H9 (cell line): ENCODE data around the gene ASMTL. TPM values are rescaled to one million over a fixed set of nuclear protein-coding genes. Genes with fewer than 3 reads are reported as not detected.

ENCODE experiments used
- DNase-seq: peaks from one replicate; pipeline ENCODE4 v3.0.0-alpha.2; 2017
- H2AFZ ChIP-seq: one replicate; pipeline ENCODE4 v1.6.1; 2013; ENCODE audit warnings: mild to moderate bottlenecking, low read length, control low read depth, moderate library complexity
- H2AK5ac ChIP-seq: 2 replicates; pipeline ENCODE4 v1.6.1; 2013; ENCODE audit warnings: low read length, control low read depth, mixed read lengths; ENCODE audit not compliant: insufficient read length
- H2BK120ac ChIP-seq: one replicate; pipeline ENCODE4 v1.6.1; 2013; ENCODE audit warnings: low read depth, mild to moderate bottlenecking, low read length, control low read depth, inconsistent platforms; ENCODE audit not compliant: poor library complexity, severe bottlenecking
- H2BK12ac ChIP-seq: 2 replicates; pipeline ENCODE4 v1.6.1; 2013; ENCODE audit warnings: low read length, control low read depth, mixed read lengths, low read depth; ENCODE audit not compliant: insufficient read length
- H2BK15ac ChIP-seq: 2 replicates; pipeline ENCODE4 v1.6.1; 2013; ENCODE audit warnings: low read depth, low read length, control low read depth
- H2BK20ac ChIP-seq: one replicate; pipeline ENCODE4 v1.6.1; 2013; ENCODE audit warnings: low read depth, mild to moderate bottlenecking, low read length, control low read depth, inconsistent platforms; ENCODE audit not compliant: poor library complexity, severe bottlenecking
- H2BK5ac ChIP-seq: 2 replicates; pipeline ENCODE4 v1.6.1; 2013; ENCODE audit warnings: low read length, control low read depth, mixed read lengths; ENCODE audit not compliant: insufficient read length
- H3K14ac ChIP-seq: 2 replicates; pipeline ENCODE4 v1.6.1; 2013; ENCODE audit warnings: low read length, control low read depth; ENCODE audit not compliant: insufficient read depth
- H3K18ac ChIP-seq: 2 replicates; pipeline ENCODE4 v1.6.1; 2013; ENCODE audit warnings: low read depth, mild to moderate bottlenecking, mixed read lengths, low read length, control low read depth; ENCODE audit not compliant: insufficient read length
- H3K23ac ChIP-seq: 2 replicates; pipeline ENCODE4 v1.6.1; 2013; ENCODE audit warnings: low read length, control low read depth, mixed read lengths, low read depth; ENCODE audit not compliant: insufficient read length
- H3K23me2 ChIP-seq: 2 replicates; pipeline ENCODE4 v1.6.1; 2013; ENCODE audit warnings: low read depth, mild to moderate bottlenecking, mixed read lengths, low read length, control low read depth; ENCODE audit not compliant: insufficient read length, poor library complexity, severe bottlenecking
- H3K27ac ChIP-seq: 2 replicates; pipeline ENCODE4 v1.5.1; 2013; ENCODE audit warnings: low read length, control low read depth, mixed read lengths, low read depth; ENCODE audit not compliant: insufficient read length
- H3K27me3 ChIP-seq: 2 replicates; pipeline ENCODE4 v1.6.1; 2013; ENCODE audit warnings: low read length, control low read depth, inconsistent platforms; ENCODE audit not compliant: insufficient read depth
- H3K4ac ChIP-seq: 2 replicates; pipeline ENCODE4 v1.6.1; 2013; ENCODE audit warnings: low read depth, mild to moderate bottlenecking, control low read depth, inconsistent platforms, low read length, moderate library complexity
- H3K4me1 ChIP-seq: 2 replicates; pipeline ENCODE4 v1.6.1; 2013; ENCODE audit warnings: low read length, control low read depth, inconsistent platforms; ENCODE audit not compliant: insufficient read depth
- H3K4me2 ChIP-seq: 2 replicates; pipeline ENCODE4 v1.6.1; 2013; ENCODE audit warnings: low read length, control low read depth, mixed read lengths; ENCODE audit not compliant: insufficient read length, insufficient read depth
- H3K56ac ChIP-seq: 2 replicates; pipeline ENCODE4 v1.6.1; 2013; ENCODE audit warnings: low read depth, mild to moderate bottlenecking, mixed read lengths, low read length, control low read depth; ENCODE audit not compliant: insufficient read length
- H3K79me1 ChIP-seq: 2 replicates; pipeline ENCODE4 v1.6.1; 2013; ENCODE audit warnings: low read depth, mild to moderate bottlenecking, moderate library complexity, low read length, control low read depth, inconsistent platforms; ENCODE audit not compliant: insufficient read depth, poor library complexity, severe bottlenecking
- H3K79me2 ChIP-seq: 2 replicates; pipeline ENCODE4 v1.6.1; 2013; ENCODE audit warnings: low read length, control low read depth, inconsistent platforms; ENCODE audit not compliant: insufficient read depth
- H3K9ac ChIP-seq: 2 replicates; pipeline ENCODE4 v1.6.1; 2013; ENCODE audit warnings: low read length, control low read depth, mixed read lengths; ENCODE audit not compliant: insufficient read length; ENCODE audit errors: extremely low read depth
- H3K9me3 ChIP-seq: one replicate; pipeline ENCODE4 v1.6.1; 2013; ENCODE audit warnings: low read depth, low read length, inconsistent platforms; ENCODE audit not compliant: control insufficient read depth
- H3T11ph ChIP-seq: one replicate; pipeline ENCODE4 v1.6.1; 2013; ENCODE audit warnings: mild to moderate bottlenecking, low read length, control low read depth, inconsistent platforms
- H4K20me1 ChIP-seq: one replicate; pipeline ENCODE4 v1.6.1; 2013; ENCODE audit not compliant: control insufficient read depth, insufficient read length, insufficient read depth
- H4K5ac ChIP-seq: 2 replicates; pipeline ENCODE4 v1.6.1; 2013; ENCODE audit warnings: low read depth, mild to moderate bottlenecking, mixed read lengths, low read length, control low read depth; ENCODE audit not compliant: insufficient read length
- H4K8ac ChIP-seq: replicated peaks from 2 replicates; pipeline ENCODE4 v1.6.1; 2013; ENCODE audit warnings: low read length, control low read depth, mixed read lengths, low read depth; ENCODE audit not compliant: insufficient read length
- H4K91ac ChIP-seq: 2 replicates; pipeline ENCODE4 v1.6.1; 2013; ENCODE audit warnings: low read depth, mild to moderate bottlenecking, moderate library complexity, mixed read lengths, low read length, control low read depth; ENCODE audit not compliant: insufficient read length
- H3K27ac Mint-ChIP-seq, 3 experiments: 2 replicates in 2 of 3; 3 replicates in 1 of 3; pipeline ENCODE4 v1.8.0; 2020 to 2021; ENCODE audit warnings: mixed read lengths in 3 of 3, mild to moderate bottlenecking in 1 of 3, moderate library complexity in 1 of 3
- H3K27me3 Mint-ChIP-seq: 2 replicates; pipeline ENCODE4 v1.8.0; 2021; ENCODE audit warnings: low read depth, mild to moderate bottlenecking, moderate library complexity, mixed read lengths
- H3K36me3 Mint-ChIP-seq, 3 experiments: 2 replicates in 2 of 3; 3 replicates in 1 of 3; pipeline ENCODE4 v1.8.0; 2020 to 2021; ENCODE audit warnings: low read depth in 3 of 3, mixed read lengths in 3 of 3; ENCODE audit not compliant: insufficient read depth in 1 of 3
- H3K4me1 Mint-ChIP-seq, 2 experiments: 2 replicates each; pipeline ENCODE4 v1.8.0; 2020; ENCODE audit warnings: mixed read lengths in 2 of 2
- H3K4me3 Mint-ChIP-seq, 2 experiments: 2 replicates in 1 of 2; 3 replicates in 1 of 2; pipeline ENCODE4 v1.8.0; 2020 to 2021; ENCODE audit warnings: mild to moderate bottlenecking in 2 of 2, mixed read lengths in 2 of 2, moderate library complexity in 1 of 2
- H3K9me3 Mint-ChIP-seq, 2 experiments: 2 replicates in 1 of 2; 3 replicates in 1 of 2; pipeline ENCODE4 v1.8.0; 2020; ENCODE audit warnings: mild to moderate bottlenecking in 2 of 2, mixed read lengths in 2 of 2, moderate library complexity in 1 of 2
- WGBS: extraction: QIAGEN DNeasy Blood & Tissue Kit; methylation state at CpG from one replicate; pipeline ENCODE4 v1.1.7; 2013; ENCODE audit warnings: missing lambda C conversion rate, low lambda C conversion rate, mixed read lengths; ENCODE audit not compliant: insufficient read length; ENCODE audit errors: extremely low coverage; 5-methylcytosine and 5-hydroxymethylcytosine counted together
- total RNA-seq: library from RNA; stranded (reverse); gene quantifications from 2 replicates; pipeline ENCODE4 v1.2.1, GENCODE V29; 2021
- TF ChIP-seq, protein P1 (sequence below): fragments of 200-600 bp; sonication (generic); conservative IDR thresholded peaks from 3 replicates; pipeline ENCODE4 v1.8.0; 2021; ENCODE audit warnings: antibody characterized with exemption, mild to moderate bottlenecking

The ASMTL gene
- total RNA-seq, 1 experiment from 2014 or later, result 59.8 TPM

GRCh38 chrX:1392376-1393068 lies 60.2 kb downstream of the ASMTL start:
- Histone ChIP-seq H3K79me2 (peaks cover 33% of the 10 kb centered on the region; the same call in 1 of the 2 replicates), H3K9me3 (no peaks in the 10 kb centered on the region), H2BK12ac (no peak overlapping the region), H3K56ac (no peak overlapping the region), H3K23me2 (peaks cover 8% of the 10 kb centered on the region), H4K91ac (no peak overlapping the region), H3K79me1 (peaks cover 21% of the 10 kb centered on the region), H3K4ac (no peak overlapping the region; the same call in 1 of the 2 replicates), H3K4me2 (peak overlapping the region; percentile 91), H3K18ac (peak overlapping the region; percentile 95), H2AK5ac (no peak overlapping the region), H3K14ac (peak overlapping the region; percentile 94; the same call in 1 of the 2 replicates), H4K8ac (no peak overlapping the region), H2BK5ac (peak overlapping the region; percentile 0), H3K27ac (no peak overlapping the region), H4K5ac (no peak overlapping the region), H2BK20ac (no peak overlapping the region), H3K4me1 (no peaks in the 10 kb centered on the region), H2BK15ac (no peak overlapping the region), H3K27me3 (no peaks in the 10 kb centered on the region), H2BK120ac (peak overlapping the region; percentile 62), H2AFZ (no peak overlapping the region), H3K23ac (no peak overlapping the region), H3K9ac (peak overlapping the region; percentile 81), H4K20me1 (peaks cover 2% of the 10 kb centered on the region), H3T11ph (no peak overlapping the region)
- Mint-ChIP-seq H3K4me3 (peak overlapping the region; percentile 92 to 95), H3K4me1 (peaks cover 24 to 54% of the 10 kb centered on the region in 2 experiments), H3K9me3 (peaks cover 3 to 4% of the 10 kb centered on the region in 2 experiments; a peak in 3 of 5 replicates), H3K36me3 (peaks cover 53 to 65% (median 61%) of the 10 kb centered on the region in 3 experiments), H3K27me3 (no peaks in the 10 kb centered on the region; the same call in 1 of the 2 replicates), H3K27ac (peak overlapping the region; percentile 93 to 98 (median 95); a peak in 5 of 7 replicates)
- TF ChIP-seq, protein P1, sequence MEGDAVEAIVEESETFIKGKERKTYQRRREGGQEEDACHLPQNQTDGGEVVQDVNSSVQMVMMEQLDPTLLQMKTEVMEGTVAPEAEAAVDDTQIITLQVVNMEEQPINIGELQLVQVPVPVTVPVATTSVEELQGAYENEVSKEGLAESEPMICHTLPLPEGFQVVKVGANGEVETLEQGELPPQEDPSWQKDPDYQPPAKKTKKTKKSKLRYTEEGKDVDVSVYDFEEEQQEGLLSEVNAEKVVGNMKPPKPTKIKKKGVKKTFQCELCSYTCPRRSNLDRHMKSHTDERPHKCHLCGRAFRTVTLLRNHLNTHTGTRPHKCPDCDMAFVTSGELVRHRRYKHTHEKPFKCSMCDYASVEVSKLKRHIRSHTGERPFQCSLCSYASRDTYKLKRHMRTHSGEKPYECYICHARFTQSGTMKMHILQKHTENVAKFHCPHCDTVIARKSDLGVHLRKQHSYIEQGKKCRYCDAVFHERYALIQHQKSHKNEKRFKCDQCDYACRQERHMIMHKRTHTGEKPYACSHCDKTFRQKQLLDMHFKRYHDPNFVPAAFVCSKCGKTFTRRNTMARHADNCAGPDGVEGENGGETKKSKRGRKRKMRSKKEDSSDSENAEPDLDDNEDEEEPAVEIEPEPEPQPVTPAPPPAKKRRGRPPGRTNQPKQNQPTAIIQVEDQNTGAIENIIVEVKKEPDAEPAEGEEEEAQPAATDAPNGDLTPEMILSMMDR, result no peak
- WGBS, result no CpG with 5 or more reads among the region's 76 CpGs
- peak; percentile 74 for DNase-seq
